MM.1S (cell line): ENCODE data around the gene WDR89.

Source experiments
- DNase-seq: peaks from one replicate; pipeline ENCODE4 v3.0.0-alpha.2; 2015
- H2AFZ ChIP-seq: fragments of 300-600 bp; sonication (generic); 2 replicates; pipeline ENCODE4 v1.6.0; 2016; ENCODE audit warnings: antibody characterized with exemption, low read length
- H3F3A ChIP-seq: fragments of 300-600 bp; sonication (generic); 2 replicates; pipeline ENCODE4 v1.6.1; 2016; ENCODE audit warnings: mild to moderate bottlenecking, antibody characterized with exemption, low read length, moderate library complexity, mixed read lengths; ENCODE audit not compliant: insufficient read depth
- H3K27ac ChIP-seq: fragments of 300-600 bp; sonication (generic); 2 replicates; pipeline ENCODE4 v1.5.1; 2016; ENCODE audit warnings: mild to moderate bottlenecking, low read length
- H3K27me3 ChIP-seq: fragments of 300-600 bp; sonication (generic); replicated peaks from 2 replicates; pipeline ENCODE4 v1.6.0; 2016; ENCODE audit warnings: low read length; ENCODE audit not compliant: insufficient read depth
- H3K36me3 ChIP-seq: fragments of 300-600 bp; sonication (generic); replicated peaks from 2 replicates; pipeline ENCODE4 v1.6.1; 2016; ENCODE audit warnings: mild to moderate bottlenecking, low read length, mixed read lengths; ENCODE audit not compliant: insufficient read depth
- H3K4me1 ChIP-seq: fragments of 300-600 bp; sonication (generic); 2 replicates; pipeline ENCODE4 v1.6.1; 2016; ENCODE audit warnings: low read length, mixed read lengths
- H3K4me2 ChIP-seq: fragments of 300-600 bp; sonication (generic); 2 replicates; pipeline ENCODE4 v1.6.0; 2016; ENCODE audit warnings: low read depth, low read length
- H3K4me3 ChIP-seq: fragments of 300-600 bp; sonication (generic); 2 replicates; pipeline ENCODE4 v1.5.1; 2016; ENCODE audit warnings: low read length, mixed read lengths
- H3K79me2 ChIP-seq: fragments of 300-600 bp; sonication (generic); 2 replicates; pipeline ENCODE4 v1.6.1; 2016; ENCODE audit warnings: mixed run types, low read length, mixed read lengths
- H3K9ac ChIP-seq: fragments of 300-600 bp; sonication (generic); 2 replicates; pipeline ENCODE4 v1.6.1; 2016; ENCODE audit warnings: low read length, mixed read lengths
- H3K9me2 ChIP-seq: fragments of 300-600 bp; sonication (generic); replicated peaks from 2 replicates; pipeline ENCODE4 v1.6.1; 2016; ENCODE audit warnings: mild to moderate bottlenecking, low read length, mixed read lengths; ENCODE audit not compliant: insufficient read depth
- H3K9me3 ChIP-seq: fragments of 300-600 bp; sonication (generic); replicated peaks from 2 replicates; pipeline ENCODE4 v1.6.1; 2016; ENCODE audit warnings: mild to moderate bottlenecking, low read length, mixed read lengths; ENCODE audit not compliant: insufficient read depth
- H4K20me1 ChIP-seq: fragments of 300-600 bp; sonication (generic); 2 replicates; pipeline ENCODE4 v1.6.1; 2016; ENCODE audit warnings: mild to moderate bottlenecking, low read length, moderate library complexity, mixed read lengths; ENCODE audit not compliant: insufficient read depth
- CTCF ChIP-seq: fragments of 300-600 bp; sonication (generic); IDR thresholded peaks from 2 replicates; pipeline ENCODE4 v1.5.1; 2016; ENCODE audit warnings: antibody characterized with exemption, low read length, mixed read lengths
- EZH2 ChIP-seq: fragments of 300-600 bp; sonication (generic); optimal IDR thresholded peaks from 2 replicates; pipeline ENCODE3; 2017; ENCODE audit warnings: low read depth, mild to moderate bottlenecking, antibody characterized with exemption, low read length, mixed read lengths
- EZH2phosphoT487 ChIP-seq: fragments of 300-600 bp; sonication (generic); IDR thresholded peaks from 2 replicates; pipeline ENCODE4 v1.6.1; 2018; ENCODE audit warnings: antibody characterized with exemption, low read length

The WDR89 gene

DNA sequence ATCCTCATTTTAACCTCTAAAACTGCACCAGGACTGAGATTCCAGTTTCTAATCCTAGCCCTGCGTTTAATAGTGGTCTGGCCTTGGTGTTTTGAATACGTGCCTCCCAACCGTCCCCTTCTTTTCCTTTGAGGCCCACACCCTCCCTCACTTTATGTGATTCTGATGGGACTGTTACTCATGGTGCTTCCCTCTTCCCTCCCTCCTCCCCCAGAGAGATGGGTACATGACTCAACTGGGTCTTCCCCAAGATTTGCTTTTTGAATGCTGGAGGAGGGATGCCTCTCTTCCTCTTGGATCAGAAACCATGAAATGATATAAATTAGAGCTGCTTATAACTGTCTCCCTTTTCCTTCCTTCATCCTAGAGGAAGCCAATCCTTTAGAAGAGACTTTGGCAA, 90.3 kb downstream of the WDR89 start:
- Histone ChIP-seq H3K4me1 (no peaks in the 10 kb centered on the region), H3K9me2 (no peaks in the 10 kb centered on the region), H3F3A (no peaks in the 10 kb centered on the region), H3K36me3 (no peaks in the 10 kb centered on the region), H3K4me3 (no peak overlapping the region), H4K20me1 (no peaks in the 10 kb centered on the region), H3K4me2 (no peak overlapping the region), H3K9ac (no peak overlapping the region), H3K79me2 (no peaks in the 10 kb centered on the region), H3K27me3 (no peaks in the 10 kb centered on the region), H3K27ac (no peak overlapping the region), H2AFZ (no peak overlapping the region), H3K9me3 (no peaks in the 10 kb centered on the region)
- DNase-seq = no peak
- no peak for TF ChIP-seq CTCF
- TF ChIP-seq EZH2phosphoT487 = no peak

DNA sequence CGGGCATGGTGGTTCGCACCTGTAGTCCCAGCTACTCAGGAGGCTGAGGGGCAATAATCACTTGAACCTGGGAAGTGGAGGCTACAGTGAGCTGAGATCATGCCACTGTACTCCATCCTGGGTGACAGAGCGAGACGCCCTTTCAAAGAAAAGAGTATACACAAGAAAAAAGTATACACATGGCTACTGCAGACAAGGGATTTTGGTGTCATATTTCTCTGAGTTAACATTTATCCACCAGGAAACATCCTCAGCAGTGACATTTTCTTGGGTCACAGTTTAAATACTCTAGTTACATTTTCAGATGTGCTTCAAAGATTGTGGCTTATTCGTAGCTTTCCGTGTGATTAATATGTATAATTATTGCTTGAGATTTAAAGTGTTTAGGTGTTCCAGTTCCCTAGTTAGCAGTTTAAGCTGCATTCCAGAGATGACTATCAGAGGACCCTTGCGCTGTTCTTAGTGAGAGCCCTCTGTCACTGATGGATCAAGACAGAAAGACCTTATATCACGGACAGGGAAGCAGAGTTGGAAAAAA, 93.8 kb downstream of the WDR89 start:
- H3K36me3 ChIP-seq = no peaks in the 10 kb centered on the region
- H3K27ac ChIP-seq = no peak overlapping the region
- no peaks in the 10 kb centered on the region for H3K9me2 ChIP-seq
- no peak overlapping the region for H3K4me3 ChIP-seq
- TF ChIP-seq EZH2phosphoT487 = no peak
- no peak for TF ChIP-seq CTCF
- TF ChIP-seq EZH2 = no peak
- no peaks in the 10 kb centered on the region for H3K27me3 ChIP-seq
- H4K20me1 ChIP-seq = no peaks in the 10 kb centered on the region
- no peak for DNase-seq
- H3K4me1 ChIP-seq = no peaks in the 10 kb centered on the region
- H3K9me3 ChIP-seq = no peaks in the 10 kb centered on the region
- no peak overlapping the region for H3K4me2 ChIP-seq
- no peaks in the 10 kb centered on the region for H3F3A ChIP-seq
- H3K79me2 ChIP-seq = peaks cover 1% of the 10 kb centered on the region; the same call in 1 of the 2 replicates
- no peak overlapping the region for H3K9ac ChIP-seq
- H2AFZ ChIP-seq = no peak overlapping the region
